Measurements from ENCODE around the gene SLK.

DNA sequence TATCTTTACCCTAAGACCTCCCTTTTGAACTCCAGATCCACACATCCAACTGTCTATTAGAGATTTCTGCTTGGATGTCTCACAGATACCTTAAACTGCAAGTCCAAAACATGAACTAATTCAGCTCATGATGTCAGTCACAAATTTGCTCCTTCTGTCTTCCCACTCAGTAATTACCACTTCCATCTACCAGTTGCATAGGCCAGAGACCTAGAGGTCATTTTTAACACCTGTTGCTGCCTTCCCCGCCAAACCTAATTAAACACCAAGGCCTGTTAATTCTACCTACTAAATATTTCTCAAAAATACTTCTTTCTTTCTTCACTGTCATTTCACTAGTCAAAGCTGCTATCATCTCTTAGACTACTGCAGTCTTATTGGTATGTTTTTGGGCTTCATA lies 8.2 kb downstream of the SLK start:
- TF ChIP-seq CTCF (conservative IDR thresholded peaks at IDR 0.05; ENCODE audit: low read length) (no peak), EZH2phosphoT487 (IDR thresholded peaks at IDR 0.05; ENCODE audit: borderline replicate concordance, low read depth, low read length) (no peak)
